Esophagus squamous epithelium (tissue), 4 donors: ENCODE results near the gene ITGB6.

ENCODE experiments used
- POLR2A ChIP-seq, 4 donors: fragments of 450-650 bp; IDR thresholded peaks; one replicate each; pipeline ENCODE4 v1.6.1; 2017; ENCODE audit warnings: antibody characterized with exemption in 4 of 4, mild to moderate bottlenecking in 4 of 4, moderate library complexity in 3 of 4
- TF ChIP-seq, protein P1 (sequence below), 6 experiments: fragments of 450-650 bp in 4 of 6; fragments of 200-600 bp in 2 of 6; sonication (generic) in 2 of 6; IDR thresholded peaks; one replicate each; pipeline ENCODE4 v1.5.1; 2016 to 2019; ENCODE audit warnings: antibody characterized with exemption in 6 of 6, mild to moderate bottlenecking in 4 of 6, moderate library complexity in 4 of 6

DNA sequence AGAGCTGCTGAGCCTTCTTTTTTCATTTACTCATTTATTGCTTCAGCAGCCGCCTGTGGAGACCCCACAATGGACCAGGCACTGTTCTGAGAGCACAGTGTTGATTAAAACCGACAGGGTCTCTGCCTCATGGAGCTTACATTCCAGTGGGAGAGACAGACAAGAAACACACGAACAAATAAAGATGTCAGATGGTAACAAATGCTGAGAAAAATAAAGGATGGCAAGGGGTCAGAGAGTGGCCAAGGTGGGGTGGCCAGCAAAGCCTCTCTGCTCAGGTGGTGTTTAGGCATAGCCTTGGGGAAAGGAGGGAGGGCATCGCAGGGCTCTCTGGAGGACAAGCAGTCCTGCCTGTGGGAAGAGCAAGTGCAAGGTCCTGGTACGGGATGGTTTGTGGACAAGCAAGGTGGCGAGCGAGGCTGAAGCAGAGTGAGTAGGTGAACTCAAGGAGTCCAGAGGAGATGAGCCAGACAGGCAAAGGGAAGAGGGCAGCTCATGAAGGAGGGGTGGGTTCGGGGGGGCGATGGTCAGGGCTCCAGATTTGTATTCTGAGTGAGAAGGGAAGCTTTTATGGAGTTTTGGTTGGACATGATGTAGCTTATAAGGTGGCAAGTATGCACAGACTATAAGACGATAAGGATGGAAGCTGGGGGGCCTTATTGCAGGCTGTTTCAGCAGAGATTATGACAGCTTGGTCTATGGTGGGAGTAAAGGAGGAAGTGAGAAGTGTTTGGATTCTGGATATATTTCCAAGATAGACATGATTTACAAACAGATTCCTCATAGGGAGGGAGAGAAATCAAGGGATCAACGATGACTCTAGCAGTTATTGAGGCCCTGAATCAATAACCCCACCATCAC lies 8.8 kb upstream of the ITGB6 start:
- TF ChIP-seq, protein P1, sequence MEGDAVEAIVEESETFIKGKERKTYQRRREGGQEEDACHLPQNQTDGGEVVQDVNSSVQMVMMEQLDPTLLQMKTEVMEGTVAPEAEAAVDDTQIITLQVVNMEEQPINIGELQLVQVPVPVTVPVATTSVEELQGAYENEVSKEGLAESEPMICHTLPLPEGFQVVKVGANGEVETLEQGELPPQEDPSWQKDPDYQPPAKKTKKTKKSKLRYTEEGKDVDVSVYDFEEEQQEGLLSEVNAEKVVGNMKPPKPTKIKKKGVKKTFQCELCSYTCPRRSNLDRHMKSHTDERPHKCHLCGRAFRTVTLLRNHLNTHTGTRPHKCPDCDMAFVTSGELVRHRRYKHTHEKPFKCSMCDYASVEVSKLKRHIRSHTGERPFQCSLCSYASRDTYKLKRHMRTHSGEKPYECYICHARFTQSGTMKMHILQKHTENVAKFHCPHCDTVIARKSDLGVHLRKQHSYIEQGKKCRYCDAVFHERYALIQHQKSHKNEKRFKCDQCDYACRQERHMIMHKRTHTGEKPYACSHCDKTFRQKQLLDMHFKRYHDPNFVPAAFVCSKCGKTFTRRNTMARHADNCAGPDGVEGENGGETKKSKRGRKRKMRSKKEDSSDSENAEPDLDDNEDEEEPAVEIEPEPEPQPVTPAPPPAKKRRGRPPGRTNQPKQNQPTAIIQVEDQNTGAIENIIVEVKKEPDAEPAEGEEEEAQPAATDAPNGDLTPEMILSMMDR (IDR thresholded peaks at IDR 0.05) = no peak
- TF ChIP-seq POLR2A (IDR thresholded peaks at IDR 0.05) = no peak
